ENCODE measurements around the gene ETV3.

DNA sequence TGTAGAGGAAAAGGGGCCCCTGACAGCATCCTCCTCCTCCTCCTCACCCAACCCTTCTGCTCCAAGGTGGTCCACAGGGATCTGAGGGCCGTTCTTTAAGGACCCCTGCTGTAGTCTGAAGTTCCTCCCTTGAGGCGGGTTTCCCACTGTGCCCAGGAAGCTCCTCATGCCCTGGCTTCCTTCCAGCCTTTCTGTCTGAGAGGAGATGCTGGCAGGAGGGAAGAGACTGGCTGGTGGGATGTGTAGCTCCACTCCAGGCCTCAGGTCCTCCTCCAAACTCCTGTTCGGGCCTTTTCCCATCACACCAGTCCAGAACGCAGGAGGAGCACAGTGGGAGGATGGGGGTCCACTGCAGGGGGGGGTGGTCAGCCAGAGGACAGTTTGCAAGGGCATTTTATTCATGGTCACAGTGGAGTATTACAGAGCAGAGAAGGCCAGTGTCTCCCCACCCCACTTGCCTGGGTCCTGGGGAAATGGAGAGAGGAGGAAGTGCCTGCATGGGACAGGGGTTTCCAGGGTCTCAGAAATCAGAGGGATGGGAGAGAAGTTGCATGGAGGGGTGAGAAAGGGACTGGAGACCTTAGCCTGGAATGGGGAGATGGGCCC lies 46.4 kb downstream of the ETV3 start:
- TF ChIP-seq, protein P1, sequence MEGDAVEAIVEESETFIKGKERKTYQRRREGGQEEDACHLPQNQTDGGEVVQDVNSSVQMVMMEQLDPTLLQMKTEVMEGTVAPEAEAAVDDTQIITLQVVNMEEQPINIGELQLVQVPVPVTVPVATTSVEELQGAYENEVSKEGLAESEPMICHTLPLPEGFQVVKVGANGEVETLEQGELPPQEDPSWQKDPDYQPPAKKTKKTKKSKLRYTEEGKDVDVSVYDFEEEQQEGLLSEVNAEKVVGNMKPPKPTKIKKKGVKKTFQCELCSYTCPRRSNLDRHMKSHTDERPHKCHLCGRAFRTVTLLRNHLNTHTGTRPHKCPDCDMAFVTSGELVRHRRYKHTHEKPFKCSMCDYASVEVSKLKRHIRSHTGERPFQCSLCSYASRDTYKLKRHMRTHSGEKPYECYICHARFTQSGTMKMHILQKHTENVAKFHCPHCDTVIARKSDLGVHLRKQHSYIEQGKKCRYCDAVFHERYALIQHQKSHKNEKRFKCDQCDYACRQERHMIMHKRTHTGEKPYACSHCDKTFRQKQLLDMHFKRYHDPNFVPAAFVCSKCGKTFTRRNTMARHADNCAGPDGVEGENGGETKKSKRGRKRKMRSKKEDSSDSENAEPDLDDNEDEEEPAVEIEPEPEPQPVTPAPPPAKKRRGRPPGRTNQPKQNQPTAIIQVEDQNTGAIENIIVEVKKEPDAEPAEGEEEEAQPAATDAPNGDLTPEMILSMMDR (IDR thresholded peaks at IDR 0.05), result no peak
- TF ChIP-seq POLR2A (IDR thresholded peaks at IDR 0.05), result no peak
